Measurements from ENCODE around the gene GAS2L2.
A peak's percentile ranks its signal among the peaks of the same experiment; 100 is the strongest.

GAS2L2 gene

GRCh38 chr17:35713069-35713728 is 39.8 kb downstream of the GAS2L2 start:
- Histone ChIP-seq H3K4me3 (ENCODE audit: low read depth, low read length) (peak overlapping the region; percentile 13), H3K27ac (peak overlapping the region; percentile 40), H3K27me3 (ENCODE audit: insufficient read depth, low read depth, severe bottlenecking) (no peaks in the 10 kb centered on the region), H3K36me3 (peaks cover 30% of the 10 kb centered on the region), H3K9me3 (ENCODE audit: severe bottlenecking) (no peaks in the 10 kb centered on the region)
- TF ChIP-seq, protein P1, sequence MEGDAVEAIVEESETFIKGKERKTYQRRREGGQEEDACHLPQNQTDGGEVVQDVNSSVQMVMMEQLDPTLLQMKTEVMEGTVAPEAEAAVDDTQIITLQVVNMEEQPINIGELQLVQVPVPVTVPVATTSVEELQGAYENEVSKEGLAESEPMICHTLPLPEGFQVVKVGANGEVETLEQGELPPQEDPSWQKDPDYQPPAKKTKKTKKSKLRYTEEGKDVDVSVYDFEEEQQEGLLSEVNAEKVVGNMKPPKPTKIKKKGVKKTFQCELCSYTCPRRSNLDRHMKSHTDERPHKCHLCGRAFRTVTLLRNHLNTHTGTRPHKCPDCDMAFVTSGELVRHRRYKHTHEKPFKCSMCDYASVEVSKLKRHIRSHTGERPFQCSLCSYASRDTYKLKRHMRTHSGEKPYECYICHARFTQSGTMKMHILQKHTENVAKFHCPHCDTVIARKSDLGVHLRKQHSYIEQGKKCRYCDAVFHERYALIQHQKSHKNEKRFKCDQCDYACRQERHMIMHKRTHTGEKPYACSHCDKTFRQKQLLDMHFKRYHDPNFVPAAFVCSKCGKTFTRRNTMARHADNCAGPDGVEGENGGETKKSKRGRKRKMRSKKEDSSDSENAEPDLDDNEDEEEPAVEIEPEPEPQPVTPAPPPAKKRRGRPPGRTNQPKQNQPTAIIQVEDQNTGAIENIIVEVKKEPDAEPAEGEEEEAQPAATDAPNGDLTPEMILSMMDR (IDR thresholded peaks at IDR 0.05; ENCODE audit: low read depth, low read length), result no peak
- peak; percentile 76 for DNase-seq

DNA sequence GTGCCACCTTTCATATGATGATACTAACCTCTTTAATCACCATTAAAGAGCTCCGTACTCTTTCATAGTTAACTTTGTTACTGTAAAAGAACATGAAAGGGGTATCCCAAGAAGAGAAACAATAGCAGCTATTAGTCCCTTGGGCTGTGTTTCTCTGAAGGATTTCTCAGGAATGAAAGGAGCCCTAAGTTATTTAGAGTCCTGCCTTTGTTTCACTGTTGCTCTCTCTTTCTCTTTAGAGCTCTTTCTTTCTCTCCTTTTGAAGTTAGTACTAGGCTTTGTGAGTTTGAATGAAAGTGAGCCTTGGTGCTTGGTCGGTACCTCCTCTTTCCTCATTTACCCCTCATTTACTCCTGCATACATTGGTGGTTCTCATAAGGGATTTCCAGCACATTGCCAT is 42.1 kb downstream of the GAS2L2 start:
- H3K9me3 ChIP-seq (ENCODE audit: severe bottlenecking), result no peaks in the 10 kb centered on the region
- H3K36me3 ChIP-seq, result peaks cover 21% of the 10 kb centered on the region
- TF ChIP-seq, protein P1 (IDR thresholded peaks at IDR 0.05; ENCODE audit: low read depth, low read length), result no peak
- no peak overlapping the region for H3K4me3 ChIP-seq (ENCODE audit: low read depth, low read length)
- no peak overlapping the region for H3K27ac ChIP-seq
- no peaks in the 10 kb centered on the region for H3K27me3 ChIP-seq (ENCODE audit: insufficient read depth, low read depth, severe bottlenecking)
- DNase-seq, result no peak

DNA sequence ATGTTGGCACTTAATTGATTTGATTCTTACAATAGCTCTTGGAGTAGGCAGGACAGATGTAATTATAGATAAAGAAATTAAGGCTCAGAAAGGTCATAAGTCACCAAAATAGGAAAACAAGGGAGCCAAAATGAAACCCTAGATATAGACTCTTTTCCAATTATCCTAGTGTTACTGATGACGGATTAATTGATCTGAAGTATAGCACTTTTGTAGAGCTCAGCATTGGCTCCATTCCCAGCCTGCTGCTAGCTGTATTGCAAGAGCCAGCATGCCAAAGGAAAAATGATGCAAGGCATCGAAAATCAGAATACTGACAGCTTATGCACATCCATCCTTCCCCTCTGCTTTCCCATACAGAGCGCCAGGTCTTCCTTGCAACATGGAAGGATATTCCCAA is 43.2 kb downstream of the GAS2L2 start:
- Histone ChIP-seq H3K4me3 (ENCODE audit: low read depth, low read length) (no peak overlapping the region), H3K36me3 (peaks cover 19% of the 10 kb centered on the region), H3K27me3 (ENCODE audit: insufficient read depth, low read depth, severe bottlenecking) (no peaks in the 10 kb centered on the region), H3K27ac (no peak overlapping the region), H3K9me3 (ENCODE audit: severe bottlenecking) (no peaks in the 10 kb centered on the region)
- no peak for DNase-seq
- TF ChIP-seq, protein P1 (IDR thresholded peaks at IDR 0.05; ENCODE audit: low read depth, low read length), result no peak

DNA sequence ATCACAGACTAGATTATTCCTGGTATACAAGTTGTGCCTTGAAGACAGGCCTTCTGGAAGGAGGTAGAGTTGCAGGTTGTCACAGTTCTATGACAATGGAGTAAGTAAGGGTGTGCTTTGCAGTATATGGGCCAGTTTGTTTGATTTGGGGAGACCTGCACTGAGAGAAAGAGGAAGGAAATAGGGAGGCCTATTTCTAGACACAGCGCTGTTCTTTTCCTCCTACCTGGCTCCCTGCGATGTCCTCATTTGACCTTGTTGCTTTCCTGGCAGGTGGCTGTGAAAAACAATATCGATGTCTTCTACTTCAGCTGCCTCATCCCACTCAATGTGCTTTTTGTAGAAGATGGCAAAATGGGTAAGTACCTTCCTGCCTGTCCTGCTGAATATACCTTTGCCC is 44.1 kb downstream of the GAS2L2 start:
- no peak for DNase-seq
- TF ChIP-seq, protein P1 (IDR thresholded peaks at IDR 0.05; ENCODE audit: low read depth, low read length), result no peak
- Histone ChIP-seq H3K36me3 (peaks cover 19% of the 10 kb centered on the region), H3K27ac (no peak overlapping the region), H3K27me3 (ENCODE audit: insufficient read depth, low read depth, severe bottlenecking) (no peaks in the 10 kb centered on the region), H3K4me3 (ENCODE audit: low read depth, low read length) (no peak overlapping the region), H3K9me3 (ENCODE audit: severe bottlenecking) (no peaks in the 10 kb centered on the region)

DNA sequence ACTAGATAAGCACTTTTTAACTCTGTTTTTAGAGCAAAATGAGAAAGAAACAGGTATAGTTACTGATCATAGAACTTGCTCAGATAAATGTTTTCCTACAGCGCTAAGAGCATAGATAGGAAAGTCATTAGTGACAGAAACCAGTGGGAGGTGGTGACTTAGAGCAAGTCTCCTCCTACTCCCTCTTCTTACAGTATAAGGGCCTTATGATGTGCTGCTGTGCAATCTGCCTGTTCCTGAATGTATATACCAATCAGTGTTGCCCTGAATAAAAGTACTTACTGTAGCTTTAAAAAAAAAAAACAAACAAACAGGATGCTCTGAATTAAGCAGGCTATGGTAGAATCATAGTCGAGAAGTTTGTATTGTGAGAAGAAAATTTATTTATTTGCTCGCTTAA is 44.9 kb downstream of the GAS2L2 start:
- TF ChIP-seq, protein P1 (IDR thresholded peaks at IDR 0.05; ENCODE audit: low read depth, low read length), result no peak
- H3K27me3 ChIP-seq (ENCODE audit: insufficient read depth, low read depth, severe bottlenecking), result no peaks in the 10 kb centered on the region
- H3K36me3 ChIP-seq, result peaks cover 22% of the 10 kb centered on the region
- DNase-seq, result no peak
- H3K27ac ChIP-seq, result no peak overlapping the region
- H3K4me3 ChIP-seq (ENCODE audit: low read depth, low read length), result no peak overlapping the region
- H3K9me3 ChIP-seq (ENCODE audit: severe bottlenecking), result no peaks in the 10 kb centered on the region

GRCh38 chr17:35705705-35706104 is 47.3 kb downstream of the GAS2L2 start:
- H3K27me3 ChIP-seq (ENCODE audit: insufficient read depth, low read depth, severe bottlenecking), result no peaks in the 10 kb centered on the region
- H3K27ac ChIP-seq, result no peak overlapping the region
- TF ChIP-seq, protein P1 (IDR thresholded peaks at IDR 0.05; ENCODE audit: low read depth, low read length), result no peak
- H3K4me3 ChIP-seq (ENCODE audit: low read depth, low read length), result no peak overlapping the region
- DNase-seq, result no peak
- no peaks in the 10 kb centered on the region for H3K9me3 ChIP-seq (ENCODE audit: severe bottlenecking)
- peaks cover 25% of the 10 kb centered on the region for H3K36me3 ChIP-seq

Data from WERI-Rb-1 (cell line).